Ascending aorta (tissue), 2 donors: ENCODE results near the gene PRPH. TPM values are rescaled to one million over a fixed set of nuclear protein-coding genes. Genes with fewer than 3 reads are reported as not detected.
"Not testable (repeated sequence)": the region's sequence is repeated elsewhere in the genome, so short reads cannot be mapped to it uniquely, and the experiment has no call there.

Source experiments
- DNase-seq, 2 donors: peaks; one replicate each; pipeline ENCODE4 v3.0.0-alpha.2; 2019; ENCODE audit warnings: low spot score in 2 of 2
- H3K27ac ChIP-seq, 2 donors: fragments of 200-600 bp; sonication (generic); one replicate each; pipeline ENCODE4 v1.5.1; 2016 to 2017; ENCODE audit warnings: mild to moderate bottlenecking in 1 of 2
- H3K27me3 ChIP-seq: fragments of 200-600 bp; sonication (generic); one replicate; pipeline ENCODE4 v1.5.1; 2017
- H3K36me3 ChIP-seq, 2 donors: fragments of 200-600 bp; sonication (generic); one replicate each; pipeline ENCODE4 v1.5.1; 2016
- H3K4me1 ChIP-seq, 2 donors: fragments of 200-600 bp; sonication (generic); one replicate each; pipeline ENCODE4 v1.5.1; 2016 to 2017; ENCODE audit warnings: mild to moderate bottlenecking in 1 of 2
- H3K4me3 ChIP-seq, 2 donors: fragments of 200-600 bp; sonication (generic); one replicate each; pipeline ENCODE4 v1.5.1; 2016 to 2017; ENCODE audit warnings: mild to moderate bottlenecking in 1 of 2
- H3K9me3 ChIP-seq, 2 donors: fragments of 200-600 bp; sonication (generic); one replicate each; pipeline ENCODE4 v1.5.1; 2016
- intact Hi-C: fragments of 100-400 bp; cut with DNase I; formaldehyde crosslinking; loops from one replicate; pipeline ENCODE4 v1.15.1; 2023
- total RNA-seq: library from RNA; depleted of rRNA; stranded (reverse); fragments of >200 nt; gene quantifications from one replicate; pipeline ENCODE4 v1.1.0, GENCODE V29; 2016
- TF ChIP-seq, protein P1 (sequence below), 3 experiments: fragments of 200-600 bp in 2 of 3; fragments of 450-650 bp in 1 of 3; sonication (generic) in 2 of 3; IDR thresholded peaks; one replicate each; pipeline ENCODE4 v1.5.1; 2016 to 2019; ENCODE audit warnings: antibody characterized with exemption in 3 of 3, mild to moderate bottlenecking in 1 of 3, moderate library complexity in 1 of 3

PRPH gene
- total RNA-seq, 1 donor from 2014 or later: not detected

DNA sequence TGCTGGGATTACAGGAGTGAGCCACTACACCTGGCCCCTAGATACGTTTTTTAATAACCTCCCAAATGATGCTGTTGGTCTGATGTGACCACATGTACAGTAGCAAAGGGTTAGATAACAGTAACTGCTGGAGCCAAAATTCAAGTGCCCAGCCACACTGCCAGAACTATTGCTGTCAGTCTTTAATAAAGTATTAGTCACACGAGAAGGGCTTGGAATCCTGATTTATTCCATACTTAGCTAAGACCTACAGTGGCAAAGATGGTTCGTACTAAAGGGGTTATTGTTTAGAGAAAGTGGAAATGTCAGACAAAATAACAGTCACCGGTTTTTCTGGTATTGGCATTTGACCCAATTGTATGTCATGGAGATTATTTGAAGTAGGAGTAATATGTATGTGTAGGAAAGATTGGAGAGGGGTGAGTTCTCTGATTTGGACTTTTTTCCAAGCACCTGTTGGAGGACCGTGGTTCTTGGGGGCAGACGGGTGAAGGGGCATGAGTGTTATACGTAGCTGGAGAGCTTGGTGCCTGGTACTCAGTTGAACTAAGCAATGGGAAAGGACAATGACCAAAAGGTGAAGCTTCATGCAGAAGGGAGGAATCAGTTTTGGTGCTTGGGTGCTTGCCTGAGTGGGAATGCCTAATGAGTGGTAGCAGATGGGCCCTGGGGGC is 20.4 kb upstream of the PRPH start:
- H3K36me3 ChIP-seq: peaks cover 38 to 40% of the 10 kb centered on the region in 2 donors
- no peaks in the 10 kb centered on the region for H3K4me1 ChIP-seq
- TF ChIP-seq, protein P1, sequence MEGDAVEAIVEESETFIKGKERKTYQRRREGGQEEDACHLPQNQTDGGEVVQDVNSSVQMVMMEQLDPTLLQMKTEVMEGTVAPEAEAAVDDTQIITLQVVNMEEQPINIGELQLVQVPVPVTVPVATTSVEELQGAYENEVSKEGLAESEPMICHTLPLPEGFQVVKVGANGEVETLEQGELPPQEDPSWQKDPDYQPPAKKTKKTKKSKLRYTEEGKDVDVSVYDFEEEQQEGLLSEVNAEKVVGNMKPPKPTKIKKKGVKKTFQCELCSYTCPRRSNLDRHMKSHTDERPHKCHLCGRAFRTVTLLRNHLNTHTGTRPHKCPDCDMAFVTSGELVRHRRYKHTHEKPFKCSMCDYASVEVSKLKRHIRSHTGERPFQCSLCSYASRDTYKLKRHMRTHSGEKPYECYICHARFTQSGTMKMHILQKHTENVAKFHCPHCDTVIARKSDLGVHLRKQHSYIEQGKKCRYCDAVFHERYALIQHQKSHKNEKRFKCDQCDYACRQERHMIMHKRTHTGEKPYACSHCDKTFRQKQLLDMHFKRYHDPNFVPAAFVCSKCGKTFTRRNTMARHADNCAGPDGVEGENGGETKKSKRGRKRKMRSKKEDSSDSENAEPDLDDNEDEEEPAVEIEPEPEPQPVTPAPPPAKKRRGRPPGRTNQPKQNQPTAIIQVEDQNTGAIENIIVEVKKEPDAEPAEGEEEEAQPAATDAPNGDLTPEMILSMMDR (IDR thresholded peaks at IDR 0.05): no peak
- H3K27me3 ChIP-seq: no peaks in the 10 kb centered on the region
- intact Hi-C loops: no loop called here
- no peak overlapping the region for H3K27ac ChIP-seq
- no peaks in the 10 kb centered on the region for H3K9me3 ChIP-seq
- DNase-seq: no peak
- no peak overlapping the region for H3K4me3 ChIP-seq

DNA sequence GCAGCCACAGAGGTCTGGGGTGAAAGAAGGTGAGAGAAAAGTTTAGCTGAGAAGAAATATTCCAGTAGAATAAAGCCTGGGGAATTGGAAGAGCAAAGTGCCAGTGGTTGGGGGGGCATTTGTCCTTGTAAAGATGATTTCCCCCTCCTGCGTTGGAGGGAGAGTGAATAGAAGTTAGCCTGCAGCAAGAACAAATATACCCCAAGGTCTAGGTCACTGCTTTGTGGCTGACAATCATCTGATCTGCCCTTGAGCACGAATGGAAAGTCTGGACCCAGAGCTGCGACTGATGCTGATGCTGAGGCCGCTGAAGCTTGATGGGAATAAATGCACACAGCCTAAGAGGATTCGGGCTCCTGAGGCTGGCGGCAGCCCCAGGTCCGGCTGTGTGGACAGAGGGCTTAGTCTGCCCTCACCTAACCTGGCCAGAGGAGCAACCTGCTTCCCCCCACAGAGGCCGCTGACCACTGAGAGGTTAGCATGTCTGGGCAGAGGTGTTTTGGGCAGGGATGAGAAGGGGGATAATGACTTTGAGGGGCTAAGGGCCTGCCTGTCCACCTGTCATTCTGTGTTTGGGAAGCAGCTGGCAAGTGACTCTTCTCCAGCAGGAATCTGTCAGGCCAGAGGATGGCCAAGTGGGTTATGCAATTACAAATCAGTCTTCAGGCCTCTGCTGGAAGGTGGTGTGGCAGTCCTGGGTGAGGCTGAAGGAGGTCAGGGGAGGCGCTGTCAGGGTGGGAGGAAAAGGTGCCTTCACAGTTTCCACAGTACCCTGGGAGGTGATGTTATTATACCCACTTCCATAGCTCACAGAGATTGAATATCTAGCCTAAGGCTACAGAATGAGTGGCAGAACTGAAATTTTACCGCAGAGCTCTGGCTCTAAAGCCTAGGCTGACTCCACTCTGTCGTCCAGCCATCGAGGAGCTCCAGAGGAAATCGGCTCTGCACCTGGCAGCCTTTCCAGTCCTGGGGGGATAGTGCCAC is 18.4 kb upstream of the PRPH start:
- intact Hi-C loops: no loop called here
- Histone ChIP-seq H3K9me3 (no peaks in the 10 kb centered on the region), H3K27ac (no peak overlapping the region), H3K4me3 (no peak overlapping the region), H3K27me3 (no peaks in the 10 kb centered on the region), H3K4me1 (no peaks in the 10 kb centered on the region), H3K36me3 (peaks cover 18 to 20% of the 10 kb centered on the region in 2 donors)
- DNase-seq: no peak
- TF ChIP-seq, protein P1 (IDR thresholded peaks at IDR 0.05): no peak

DNA sequence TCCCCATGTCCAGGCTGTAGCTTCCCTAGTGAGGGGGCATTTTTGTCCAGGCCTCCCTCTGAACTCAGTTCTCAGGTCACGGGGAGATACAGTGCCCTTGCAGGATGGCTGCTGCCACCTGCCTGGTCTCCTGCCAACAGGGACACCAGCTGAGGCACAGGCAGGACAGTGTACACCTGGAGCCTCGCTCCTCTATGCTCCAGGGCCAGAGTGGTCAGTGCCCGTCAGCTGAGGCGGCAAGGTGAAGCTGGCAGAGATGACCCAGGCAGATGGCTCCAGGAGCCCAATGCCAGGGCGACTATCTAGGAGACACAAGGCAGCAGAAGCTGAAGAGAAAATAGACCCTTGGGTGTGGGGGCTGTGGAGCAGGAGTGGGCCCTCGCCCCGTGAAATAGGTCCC is 17.5 kb upstream of the PRPH start:
- TF ChIP-seq, protein P1 (IDR thresholded peaks at IDR 0.05): no peak
- H3K9me3 ChIP-seq: no peaks in the 10 kb centered on the region
- intact Hi-C loops: no loop called here
- peaks cover 12 to 14% of the 10 kb centered on the region in 2 donors for H3K36me3 ChIP-seq
- no peak overlapping the region for H3K27ac ChIP-seq
- H3K27me3 ChIP-seq: no peaks in the 10 kb centered on the region
- no peak for DNase-seq
- no peak overlapping the region for H3K4me3 ChIP-seq
- H3K4me1 ChIP-seq: no peaks in the 10 kb centered on the region

DNA sequence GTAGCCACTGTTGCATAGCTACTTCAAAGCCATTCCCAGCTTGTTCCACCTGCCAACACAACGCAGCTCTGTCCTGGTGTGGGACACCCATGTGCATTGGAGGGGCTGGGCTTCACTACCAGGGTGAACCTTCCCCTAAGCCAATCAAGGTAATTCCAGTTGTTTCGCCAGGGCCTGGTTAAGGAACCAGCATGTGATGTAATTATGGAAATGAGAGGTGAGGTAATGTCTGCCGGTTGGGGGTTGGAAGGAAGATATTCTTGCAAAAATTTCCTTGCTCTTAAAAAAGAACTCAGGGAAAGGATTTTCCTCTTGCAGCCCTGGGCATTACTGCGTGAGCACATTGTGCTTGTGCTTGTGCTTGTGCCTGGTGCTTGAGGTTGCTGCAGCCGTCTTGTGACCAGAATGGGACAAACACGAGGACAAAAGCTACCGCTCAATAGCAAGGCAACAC is 15.2 kb upstream of the PRPH start:
- intact Hi-C loops: no loop called here
- H3K27ac ChIP-seq: no peak overlapping the region

DNA sequence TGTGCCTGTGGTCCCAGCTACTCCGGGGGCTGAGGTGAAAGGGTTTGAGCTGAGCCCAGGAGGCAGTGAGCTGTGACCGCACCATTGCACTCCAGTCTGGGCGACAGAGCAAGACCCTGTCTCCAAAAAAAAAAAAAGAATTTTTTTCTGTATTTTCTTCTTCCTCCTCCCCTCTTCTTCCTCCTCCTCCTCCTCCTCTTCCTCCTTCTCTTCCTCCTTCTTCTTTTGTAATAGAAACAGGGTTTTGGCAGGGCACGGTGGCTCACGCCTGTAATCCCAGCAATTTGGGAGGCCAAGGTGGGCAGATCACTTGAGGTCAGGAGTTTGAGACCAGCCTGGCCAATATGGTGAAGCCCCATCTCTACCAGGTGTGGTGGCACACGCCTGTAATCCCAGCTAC is 14.4 kb upstream of the PRPH start:
- H3K27ac ChIP-seq, intact Hi-C loops, H3K4me1 ChIP-seq, DNase-seq, H3K27me3 ChIP-seq, H3K36me3 ChIP-seq, H3K4me3 ChIP-seq, H3K9me3 ChIP-seq: not testable (repeated sequence)

More for the DNA sequence above, 15.2 kb upstream of the PRPH start:
- Histone ChIP-seq H3K36me3 (no peaks in the 10 kb centered on the region), H3K4me1 (no peaks in the 10 kb centered on the region), H3K4me3 (no peak overlapping the region), H3K9me3 (no peaks in the 10 kb centered on the region), H3K27me3 (no peaks in the 10 kb centered on the region)
- no peak for DNase-seq
- TF ChIP-seq, protein P1 (IDR thresholded peaks at IDR 0.05): no peak

DNA sequence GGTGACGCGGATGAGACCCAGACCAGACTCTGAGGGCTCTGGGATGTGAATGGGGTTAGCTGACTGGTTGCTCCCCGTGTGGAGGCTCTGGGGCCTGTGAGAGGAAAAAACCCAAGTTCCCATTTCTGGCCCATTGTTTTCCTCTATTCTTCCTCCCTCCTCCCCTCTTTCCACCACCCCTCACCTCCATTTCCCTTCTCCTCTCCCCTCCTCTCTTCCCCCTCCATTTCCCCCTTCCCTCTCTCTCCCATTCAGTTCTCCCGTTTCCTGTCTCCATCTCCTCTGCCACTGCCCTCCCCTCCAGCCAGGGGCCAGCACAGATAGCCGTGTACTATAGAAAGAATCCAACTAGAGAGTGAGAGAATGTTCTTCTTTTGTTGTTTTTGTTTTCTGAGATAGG is 12.6 kb upstream of the PRPH start:
- no peaks in the 10 kb centered on the region for H3K9me3 ChIP-seq
- DNase-seq: no peak
- H3K27me3 ChIP-seq: no peaks in the 10 kb centered on the region
- intact Hi-C loops: no loop called here
- H3K4me3 ChIP-seq: no peak overlapping the region
- H3K4me1 ChIP-seq: no peaks in the 10 kb centered on the region
- no peaks in the 10 kb centered on the region for H3K36me3 ChIP-seq
- TF ChIP-seq, protein P1 (IDR thresholded peaks at IDR 0.05): no peak
- H3K27ac ChIP-seq: no peak overlapping the region

DNA sequence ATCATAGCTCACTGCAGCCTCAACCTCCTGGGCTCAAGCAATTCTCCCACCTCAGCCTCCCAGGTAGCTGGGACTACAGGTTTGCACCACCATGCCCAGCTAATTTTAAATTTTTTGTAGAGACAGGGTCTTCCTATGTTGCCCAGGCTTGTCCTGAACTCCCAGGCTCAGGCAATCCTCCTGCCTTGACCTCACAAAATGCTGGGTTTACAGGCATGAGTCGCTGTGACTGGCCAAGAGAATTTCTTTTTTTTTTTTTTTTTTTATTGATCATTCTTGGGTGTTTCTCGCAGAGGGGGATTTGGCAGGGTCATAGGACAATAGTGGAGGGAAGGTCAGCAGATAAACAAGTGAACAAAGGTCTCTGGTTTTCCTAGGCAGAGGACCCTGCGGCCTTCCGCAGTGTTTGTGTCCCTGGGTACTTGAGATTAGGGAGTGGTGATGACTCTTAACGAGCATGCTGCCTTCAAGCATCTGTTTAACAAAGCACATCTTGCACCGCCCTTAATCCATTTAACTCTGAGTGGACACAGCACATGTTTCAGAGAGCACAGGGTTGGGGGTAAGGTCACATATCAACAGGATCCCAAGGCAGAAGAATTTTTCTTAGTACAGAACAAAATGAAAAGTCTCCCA is 12.1 kb upstream of the PRPH start:
- DNase-seq, H3K4me3 ChIP-seq, H3K27me3 ChIP-seq, H3K9me3 ChIP-seq, H3K4me1 ChIP-seq, H3K27ac ChIP-seq, H3K36me3 ChIP-seq, intact Hi-C loops: not testable (repeated sequence)
